ENCODE measurements around the gene PCOLCE2. TPM values are rescaled to one million over a fixed set of nuclear protein-coding genes. Genes with fewer than 3 reads are reported as not detected.

Gene PCOLCE2
- total RNA-seq, 1 donor from 2014 or later: 7.7 TPM

- TF ChIP-seq, protein P1, sequence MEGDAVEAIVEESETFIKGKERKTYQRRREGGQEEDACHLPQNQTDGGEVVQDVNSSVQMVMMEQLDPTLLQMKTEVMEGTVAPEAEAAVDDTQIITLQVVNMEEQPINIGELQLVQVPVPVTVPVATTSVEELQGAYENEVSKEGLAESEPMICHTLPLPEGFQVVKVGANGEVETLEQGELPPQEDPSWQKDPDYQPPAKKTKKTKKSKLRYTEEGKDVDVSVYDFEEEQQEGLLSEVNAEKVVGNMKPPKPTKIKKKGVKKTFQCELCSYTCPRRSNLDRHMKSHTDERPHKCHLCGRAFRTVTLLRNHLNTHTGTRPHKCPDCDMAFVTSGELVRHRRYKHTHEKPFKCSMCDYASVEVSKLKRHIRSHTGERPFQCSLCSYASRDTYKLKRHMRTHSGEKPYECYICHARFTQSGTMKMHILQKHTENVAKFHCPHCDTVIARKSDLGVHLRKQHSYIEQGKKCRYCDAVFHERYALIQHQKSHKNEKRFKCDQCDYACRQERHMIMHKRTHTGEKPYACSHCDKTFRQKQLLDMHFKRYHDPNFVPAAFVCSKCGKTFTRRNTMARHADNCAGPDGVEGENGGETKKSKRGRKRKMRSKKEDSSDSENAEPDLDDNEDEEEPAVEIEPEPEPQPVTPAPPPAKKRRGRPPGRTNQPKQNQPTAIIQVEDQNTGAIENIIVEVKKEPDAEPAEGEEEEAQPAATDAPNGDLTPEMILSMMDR (conservative IDR thresholded peaks at IDR 0.05; ENCODE audit: low read depth, low read length): no peak
- no peak overlapping the region for H3K4me3 ChIP-seq (ENCODE audit: low read depth, low read length)
- DNase-seq (ENCODE audit: low read depth): no peak
These were observed 49.1 kb downstream of the PCOLCE2 start for GRCh38 chr3:142839831-142840230.

DNA sequence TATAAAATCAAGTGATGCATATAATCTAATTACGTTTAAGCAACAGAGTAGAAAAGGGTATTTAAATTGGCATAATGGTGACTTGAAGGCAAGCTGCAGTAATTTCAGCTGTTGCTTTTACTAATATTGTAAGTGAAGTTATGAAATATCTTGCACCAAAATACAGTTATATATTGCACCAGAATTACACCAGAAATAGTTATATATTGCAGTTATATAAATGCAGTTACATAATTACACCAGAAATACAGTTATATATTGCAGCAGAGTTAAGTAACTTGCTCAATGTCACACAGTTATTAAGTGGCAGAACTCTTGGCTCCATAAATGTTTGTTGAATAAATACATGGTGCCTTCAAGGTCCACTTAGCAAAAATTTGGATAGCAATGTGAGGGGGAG, 51.4 kb downstream of the PCOLCE2 start:
- no peak overlapping the region for H3K4me3 ChIP-seq (ENCODE audit: low read depth, low read length)
- DNase-seq (ENCODE audit: low read depth): no peak
- TF ChIP-seq, protein P1 (conservative IDR thresholded peaks at IDR 0.05; ENCODE audit: low read depth, low read length): no peak

- TF ChIP-seq, protein P1 (conservative IDR thresholded peaks at IDR 0.05; ENCODE audit: low read depth, low read length): peak; percentile 95
- H3K4me3 ChIP-seq (ENCODE audit: low read depth, low read length): no peak overlapping the region
- no peak for DNase-seq (ENCODE audit: low read depth)
These were observed 60.1 kb downstream of the PCOLCE2 start for GRCh38 chr3:142828703-142829305.

DNA sequence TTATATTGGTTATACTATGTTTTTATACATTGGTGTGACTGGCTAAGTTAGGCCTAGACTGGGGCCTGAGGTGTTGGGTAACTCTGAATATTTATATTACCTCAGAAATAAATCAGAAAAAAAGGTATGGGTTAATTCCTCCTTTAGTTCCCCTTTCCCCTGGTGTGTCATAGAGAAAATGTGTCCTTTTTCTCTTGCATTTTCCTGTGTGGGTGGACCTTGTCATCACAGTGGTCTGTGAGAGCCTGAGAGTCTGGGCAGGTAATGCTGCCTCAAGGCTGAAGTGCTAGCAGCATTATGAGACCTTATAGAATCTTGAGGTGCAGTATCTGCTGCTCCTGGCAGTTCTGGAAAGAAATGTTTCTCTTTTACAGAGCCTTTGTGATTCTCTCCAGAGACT, 69.7 kb downstream of the PCOLCE2 start:
- TF ChIP-seq, protein P1 (conservative IDR thresholded peaks at IDR 0.05; ENCODE audit: low read depth, low read length): no peak
- DNase-seq (ENCODE audit: low read depth): no peak
- no peak overlapping the region for H3K4me3 ChIP-seq (ENCODE audit: low read depth, low read length)

GRCh38 chr3:142818651-142819050, 70.2 kb downstream of the PCOLCE2 start:
- TF ChIP-seq, protein P1 (conservative IDR thresholded peaks at IDR 0.05; ENCODE audit: low read depth, low read length): no peak
- no peak overlapping the region for H3K4me3 ChIP-seq (ENCODE audit: low read depth, low read length)
- DNase-seq (ENCODE audit: low read depth): no peak

DNA sequence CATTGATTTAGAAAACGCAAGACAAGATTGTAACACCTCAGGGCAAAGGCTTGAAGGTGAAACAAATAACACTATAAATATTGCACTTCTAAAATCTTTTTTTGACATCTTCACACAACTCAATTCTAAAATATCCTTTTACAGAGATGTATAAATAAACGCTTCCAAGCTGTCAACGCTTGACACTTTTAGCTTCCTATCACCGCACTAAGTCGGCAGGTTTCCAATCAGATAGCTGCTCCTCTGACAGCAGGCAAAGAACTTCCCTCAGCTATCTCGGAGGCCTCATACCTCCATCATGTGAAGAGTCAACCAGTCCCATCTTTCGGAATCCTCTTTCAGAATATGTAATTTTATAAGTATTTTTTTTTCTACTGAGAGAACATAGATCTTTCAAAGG, 71.0 kb downstream of the PCOLCE2 start:
- DNase-seq (ENCODE audit: low read depth): no peak
- TF ChIP-seq, protein P1 (conservative IDR thresholded peaks at IDR 0.05; ENCODE audit: low read depth, low read length): no peak
- H3K4me3 ChIP-seq (ENCODE audit: low read depth, low read length): no peak overlapping the region

DNA sequence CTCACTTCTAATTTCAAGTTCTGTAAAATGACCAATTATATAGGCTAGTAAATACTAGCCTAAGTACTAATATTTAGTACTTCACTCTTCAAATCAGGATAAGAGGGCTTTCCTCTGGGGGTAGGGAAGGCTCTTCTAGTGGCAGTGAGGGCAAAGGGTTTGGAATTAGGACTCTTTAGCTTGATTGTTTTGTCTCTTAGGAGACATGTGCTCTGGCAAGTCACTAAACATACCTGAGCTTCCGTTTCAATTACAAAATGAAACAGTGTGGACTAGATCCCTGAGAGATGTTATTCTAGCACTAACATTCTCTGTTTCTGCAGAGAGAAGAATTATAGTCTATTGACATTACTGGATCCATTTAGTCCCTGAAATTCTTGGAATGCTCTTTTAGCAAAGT, 71.5 kb downstream of the PCOLCE2 start:
- TF ChIP-seq, protein P1 (conservative IDR thresholded peaks at IDR 0.05; ENCODE audit: low read depth, low read length): no peak
- no peak overlapping the region for H3K4me3 ChIP-seq (ENCODE audit: low read depth, low read length)
- DNase-seq (ENCODE audit: low read depth): no peak

Data from epithelial cell of proximal tubule (primary cell).